ENCODE results near the gene TMC8.
"Not testable (repeated sequence)": the region's sequence is repeated elsewhere in the genome, so short reads cannot be mapped to it uniquely, and the experiment has no call there.

The TMC8 gene

GRCh38 chr17:78110363-78111015 lies 20.1 kb upstream of the TMC8 start:
- no peak for DNase-seq

- no peak for DNase-seq
Observed at GRCh38 chr17:78111016-78111726, 19.4 kb upstream of the TMC8 start.

GRCh38 chr17:78111727-78112517 lies 18.6 kb upstream of the TMC8 start:
- no peak for DNase-seq

GRCh38 chr17:78112518-78113471 lies 17.8 kb upstream of the TMC8 start:
- DNase-seq, result peak; percentile 74

- no peak for DNase-seq
Observed at GRCh38 chr17:78113804-78114785, 16.5 kb upstream of the TMC8 start.

- DNase-seq, result no peak
Observed at GRCh38 chr17:78114831-78115723, 15.5 kb upstream of the TMC8 start.

- DNase-seq, result not testable (repeated sequence)
Observed at GRCh38 chr17:78115803-78116202, 14.8 kb upstream of the TMC8 start.

GRCh38 chr17:78116411-78116810 lies 14.2 kb upstream of the TMC8 start:
- no peak for DNase-seq

- peak; percentile 61 for DNase-seq
Observed at GRCh38 chr17:78117027-78117981, 13.3 kb upstream of the TMC8 start.

- no peak for DNase-seq
Observed at GRCh38 chr17:78118801-78119241, 11.8 kb upstream of the TMC8 start.

- DNase-seq, result no peak
Observed at GRCh38 chr17:78120537-78120936, 10.0 kb upstream of the TMC8 start.

- DNase-seq, result no peak
Observed at GRCh38 chr17:78120971-78121800, 9.4 kb upstream of the TMC8 start.

- DNase-seq, result no peak
Observed at GRCh38 chr17:78121801-78122215, 8.8 kb upstream of the TMC8 start.

- no peak for DNase-seq
Observed at GRCh38 chr17:78122216-78122930, 8.2 kb upstream of the TMC8 start.

GRCh38 chr17:78122931-78123249 lies 7.7 kb upstream of the TMC8 start:
- no peak for DNase-seq

- DNase-seq, result no peak
Observed at GRCh38 chr17:78123258-78123929, 7.2 kb upstream of the TMC8 start.
